Erythroblast (primary cell): ENCODE measurements around the gene JAG1.

Experiments used
- GATA1 ChIP-seq: IDR thresholded peaks from 2 replicates; pipeline ENCODE4 v1.6.1; 2011; ENCODE audit warnings: low read depth, mild to moderate bottlenecking, control low read depth, low read length, moderate library complexity
- POLR2A ChIP-seq: IDR thresholded peaks from 2 replicates; pipeline ENCODE4 v1.6.1; 2011; ENCODE audit warnings: mild to moderate bottlenecking, low read length

DNA sequence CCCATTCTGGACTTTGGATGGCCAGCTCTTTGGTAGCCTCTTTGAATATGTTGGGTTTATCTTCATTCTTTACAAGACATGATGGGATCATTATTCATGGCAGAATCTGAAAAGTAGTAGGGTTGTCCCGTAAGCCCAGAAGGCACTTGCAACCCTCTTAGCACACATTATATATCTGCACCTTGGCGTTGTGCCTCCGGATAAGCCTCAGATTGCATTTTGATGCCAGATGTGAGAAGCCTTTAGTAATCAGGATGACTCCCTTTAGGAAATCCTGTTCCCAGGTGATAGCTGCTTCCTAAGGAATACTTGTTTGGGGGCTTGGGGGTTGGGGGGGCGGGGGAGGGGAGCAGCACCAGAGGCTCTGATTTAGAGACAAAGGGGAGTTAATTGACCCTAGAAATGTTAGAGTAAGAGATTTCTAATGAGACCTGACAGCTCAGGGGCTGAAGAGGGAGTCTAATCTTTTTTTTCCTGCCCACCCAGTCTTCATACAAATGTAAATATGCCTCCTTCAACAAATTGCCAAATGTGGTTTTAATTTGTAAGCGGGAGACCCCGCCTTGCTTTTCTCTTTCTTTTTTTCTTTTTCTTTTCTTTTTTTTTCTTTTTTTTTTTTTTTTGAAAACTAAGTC is 55.1 kb downstream of the JAG1 start:
- no peak for TF ChIP-seq POLR2A
- no peak for TF ChIP-seq GATA1
